Effector memory CD8-positive, alpha-beta T cell (primary cell): ENCODE data around the gene MEN1.

Source experiments
- ATAC-seq: fragments of 150-1000 bp; cut with Tn5 transposase; replicated peaks from 2 replicates; pipeline ENCODE4 v1.10.0; 2021; ENCODE audit warnings: mild to moderate bottlenecking, moderate library complexity
- DNase-seq, 3 experiments: peaks; one replicate each; pipeline ENCODE4 v3.0.0; 2021
- H3K27ac Mint-ChIP-seq, 2 donors: one replicate each; pipeline ENCODE4 v1.8.0; 2022; ENCODE audit warnings: mild to moderate bottlenecking in 2 of 2, mixed read lengths in 2 of 2, moderate library complexity in 2 of 2
- H3K27me3 Mint-ChIP-seq, 2 donors: one replicate each; pipeline ENCODE4 v1.8.0; 2022; ENCODE audit warnings: mixed read lengths in 2 of 2
- H3K36me3 Mint-ChIP-seq: one replicate; pipeline ENCODE4 v1.8.0; 2022; ENCODE audit warnings: mild to moderate bottlenecking, moderate library complexity, mixed read lengths; ENCODE audit not compliant: insufficient read depth
- H3K4me1 Mint-ChIP-seq, 2 donors: one replicate each; pipeline ENCODE4 v1.8.0; 2022; ENCODE audit warnings: low read depth in 2 of 2, mixed read lengths in 2 of 2
- H3K4me3 Mint-ChIP-seq, 2 donors: one replicate each; pipeline ENCODE4 v1.8.0; 2022; ENCODE audit warnings: mild to moderate bottlenecking in 2 of 2, mixed read lengths in 2 of 2, moderate library complexity in 2 of 2
- H3K9me3 Mint-ChIP-seq, 2 donors: one replicate each; pipeline ENCODE4 v1.8.0; 2022; ENCODE audit warnings: mixed read lengths in 2 of 2

The MEN1 gene

GRCh38 chr11:64788321-64789215 is 21.8 kb downstream of the MEN1 start:
- Mint-ChIP-seq H3K27ac (no peak overlapping the region), H3K4me3 (no peak overlapping the region), H3K27me3 (no peaks in the 10 kb centered on the region), H3K9me3 (no peaks in the 10 kb centered on the region), H3K4me1 (peaks cover 0 to 6% of the 10 kb centered on the region in 2 donors), H3K36me3 (peaks cover 23% of the 10 kb centered on the region)
- no peak for DNase-seq
- ATAC-seq: no peak

- Mint-ChIP-seq H3K27me3 (no peaks in the 10 kb centered on the region), H3K9me3 (no peaks in the 10 kb centered on the region), H3K27ac (no peak overlapping the region), H3K4me3 (no peak overlapping the region), H3K36me3 (peaks cover 28% of the 10 kb centered on the region), H3K4me1 (peaks cover 0 to 6% of the 10 kb centered on the region in 2 donors)
- DNase-seq: peak; percentile 46 to 50 (median 47)
- ATAC-seq: peak; percentile 84
These were observed 22.6 kb downstream of the MEN1 start for GRCh38 chr11:64787526-64788320.

DNA sequence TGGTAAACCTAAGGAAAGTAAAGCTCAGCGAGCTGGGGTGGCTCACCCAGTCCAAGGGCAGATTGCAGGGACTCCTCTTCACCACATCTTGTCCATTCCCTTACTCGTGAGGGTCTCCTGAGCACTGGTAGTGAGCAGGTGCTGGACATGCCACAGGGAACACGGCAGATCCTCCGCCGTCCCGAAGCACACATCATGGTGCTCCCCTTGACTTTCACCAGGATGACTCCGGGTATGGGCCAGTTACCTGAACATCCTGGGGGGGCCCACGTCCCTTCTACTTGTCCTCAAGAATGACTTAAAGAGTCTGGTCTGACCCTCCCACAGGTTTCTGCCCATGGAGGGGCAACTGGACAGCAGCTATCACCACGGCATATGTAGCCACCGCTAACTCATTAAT is 24.0 kb downstream of the MEN1 start:
- Mint-ChIP-seq H3K9me3 (no peaks in the 10 kb centered on the region), H3K27me3 (no peaks in the 10 kb centered on the region), H3K4me3 (no peak overlapping the region), H3K36me3 (peaks cover 21% of the 10 kb centered on the region), H3K4me1 (peaks cover 0 to 6% of the 10 kb centered on the region in 2 donors), H3K27ac (peak overlapping the region in 1 of 2 donors; percentile 57)
- ATAC-seq (no peak), DNase-seq (no peak)

DNA sequence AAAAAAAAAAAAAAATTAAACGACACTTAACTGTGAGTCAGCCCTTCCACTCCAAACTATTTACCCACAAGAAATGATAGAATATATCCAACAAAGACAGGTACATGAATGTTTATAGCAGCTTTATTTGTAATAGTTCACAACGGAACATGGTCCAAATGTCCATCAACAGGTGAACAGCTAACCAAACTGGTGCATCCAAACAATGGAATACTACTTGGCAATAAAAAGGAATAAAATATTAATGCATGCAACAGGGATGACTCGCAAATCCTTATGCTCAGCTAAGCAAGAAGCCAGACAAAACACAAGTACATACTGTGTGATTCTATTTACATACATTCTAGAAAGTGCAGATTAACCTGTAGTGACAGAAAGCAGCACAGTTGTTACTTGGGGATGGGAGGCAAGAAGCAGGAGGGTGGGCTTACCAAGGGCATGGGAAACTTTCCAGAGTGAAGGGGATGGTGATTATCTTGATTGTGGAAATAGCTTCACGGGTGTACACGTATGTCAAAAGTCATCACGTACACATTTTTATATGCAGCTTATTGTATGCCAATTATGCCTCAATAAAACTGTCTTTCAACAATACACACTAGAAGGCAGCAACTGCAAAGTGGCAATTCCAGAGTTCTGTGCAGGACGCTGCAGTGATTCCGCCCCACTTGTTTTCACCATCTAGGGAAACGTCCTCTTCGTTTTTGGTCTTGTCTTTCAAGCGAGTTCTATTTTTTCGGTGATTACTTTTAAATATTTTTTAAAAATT is 25.4 kb downstream of the MEN1 start:
- no peak overlapping the region for H3K4me3 Mint-ChIP-seq
- ATAC-seq (no peak), DNase-seq (no peak)
- H3K9me3 Mint-ChIP-seq: no peaks in the 10 kb centered on the region
- peaks cover 3 to 7% of the 10 kb centered on the region in 2 donors for H3K4me1 Mint-ChIP-seq
- no peaks in the 10 kb centered on the region for H3K27me3 Mint-ChIP-seq
- H3K36me3 Mint-ChIP-seq: peaks cover 16% of the 10 kb centered on the region
- no peak overlapping the region for H3K27ac Mint-ChIP-seq

GRCh38 chr11:64778473-64779298 is 31.7 kb downstream of the MEN1 start, which contains the start of gene SF1:
Gene SF1, minus strand, starts transcription at chr11:64778542. Its CDS starts 150 bp downstream, at chr11:64778392.
- no peaks in the 10 kb centered on the region for H3K9me3 Mint-ChIP-seq
- peaks cover 29 to 51% of the 10 kb centered on the region in 2 donors for H3K4me1 Mint-ChIP-seq
- peak within 1 kb of the TSS; percentile 98 to 100 for H3K27ac Mint-ChIP-seq
- no peaks in the 10 kb centered on the region for H3K27me3 Mint-ChIP-seq
- DNase-seq (peak; percentile 98 to 99 (median 99)), ATAC-seq (peak; percentile 80)
- peaks cover 66% of the 10 kb centered on the region for H3K36me3 Mint-ChIP-seq
- peak within 1 kb of the TSS; percentile 91 to 94 for H3K4me3 Mint-ChIP-seq

- Mint-ChIP-seq H3K27me3 (no peaks in the 10 kb centered on the region), H3K4me3 (peak overlapping the region; percentile 90 to 94), H3K36me3 (peaks cover 66% of the 10 kb centered on the region), H3K4me1 (peaks cover 32 to 56% of the 10 kb centered on the region in 2 donors), H3K27ac (peak overlapping the region; percentile 98 to 100), H3K9me3 (no peaks in the 10 kb centered on the region)
- DNase-seq: no peak
- ATAC-seq: peak; percentile 4
These were observed 32.2 kb downstream of the MEN1 start for GRCh38 chr11:64778223-64778472.

DNA sequence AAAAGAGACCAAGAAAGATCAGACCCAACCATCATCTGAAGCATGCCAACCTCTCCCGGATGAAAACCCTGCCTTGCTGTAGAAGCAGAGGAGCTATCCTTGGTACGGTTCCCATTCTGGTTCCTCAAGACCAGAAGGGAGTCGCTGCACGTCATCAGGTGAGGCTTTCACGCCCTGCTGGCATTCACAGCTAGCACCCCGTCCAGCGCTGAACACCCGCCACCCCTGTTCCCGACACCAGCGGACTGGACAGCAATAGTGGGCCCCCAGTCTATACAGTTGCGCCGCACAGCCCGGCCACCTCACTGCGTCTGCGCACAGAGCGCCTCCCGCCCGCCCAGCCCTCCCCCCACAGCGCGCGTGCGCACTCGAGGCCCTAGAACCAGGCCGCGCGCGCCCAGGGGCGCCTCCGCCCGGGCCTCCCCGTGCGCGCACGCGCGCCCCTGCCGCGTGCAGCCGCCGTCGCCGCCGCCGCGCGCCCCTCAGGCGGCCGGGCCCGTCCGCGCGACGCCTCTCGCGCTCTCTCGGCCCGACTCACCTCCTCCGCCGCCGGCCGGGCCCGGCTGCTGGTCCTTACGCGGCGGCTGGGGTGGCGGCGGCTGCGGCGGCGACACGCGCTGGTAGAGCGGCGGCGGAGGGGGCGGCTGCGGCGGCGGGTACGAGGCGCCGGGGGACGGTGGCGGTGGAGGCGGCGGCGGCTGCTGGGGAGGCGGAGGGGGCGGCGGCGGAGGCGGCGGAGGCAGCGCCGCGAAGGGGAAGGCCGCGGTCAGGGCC is 32.7 kb downstream of the MEN1 start:
- Mint-ChIP-seq H3K4me1 (peaks cover 34 to 59% of the 10 kb centered on the region in 2 donors), H3K4me3 (peak overlapping the region; percentile 90 to 91), H3K27me3 (no peaks in the 10 kb centered on the region), H3K36me3 (peaks cover 70% of the 10 kb centered on the region), H3K9me3 (no peaks in the 10 kb centered on the region), H3K27ac (peak overlapping the region; percentile 90 to 100)
- ATAC-seq (peak; percentile 8), DNase-seq (peak; percentile 74 to 78 (median 74))

DNA sequence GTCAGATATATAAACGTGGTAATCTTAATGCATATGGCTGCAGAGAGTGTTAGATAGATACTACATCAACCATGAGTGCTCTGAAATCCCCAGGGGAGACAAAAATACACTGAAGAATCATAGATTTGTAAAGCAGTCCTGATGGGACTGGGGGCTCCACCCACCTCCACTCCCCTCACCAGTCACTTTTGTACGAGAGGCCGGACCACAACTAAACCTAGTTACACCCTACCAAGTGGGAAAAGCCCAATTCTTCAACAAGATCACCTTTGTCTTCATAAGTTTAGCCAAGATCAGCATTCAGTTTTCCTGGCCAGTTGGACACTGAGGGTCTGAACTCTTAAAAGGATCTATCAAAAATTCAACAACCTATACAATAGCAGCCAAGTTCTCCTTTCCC is 33.5 kb downstream of the MEN1 start:
- Mint-ChIP-seq H3K4me1 (peaks cover 39 to 67% of the 10 kb centered on the region in 2 donors), H3K27ac (peak overlapping the region; percentile 90 to 95), H3K27me3 (no peaks in the 10 kb centered on the region), H3K4me3 (peak overlapping the region; percentile 90 to 91), H3K9me3 (no peaks in the 10 kb centered on the region), H3K36me3 (peaks cover 78% of the 10 kb centered on the region)
- DNase-seq: no peak
- ATAC-seq: no peak

DNA sequence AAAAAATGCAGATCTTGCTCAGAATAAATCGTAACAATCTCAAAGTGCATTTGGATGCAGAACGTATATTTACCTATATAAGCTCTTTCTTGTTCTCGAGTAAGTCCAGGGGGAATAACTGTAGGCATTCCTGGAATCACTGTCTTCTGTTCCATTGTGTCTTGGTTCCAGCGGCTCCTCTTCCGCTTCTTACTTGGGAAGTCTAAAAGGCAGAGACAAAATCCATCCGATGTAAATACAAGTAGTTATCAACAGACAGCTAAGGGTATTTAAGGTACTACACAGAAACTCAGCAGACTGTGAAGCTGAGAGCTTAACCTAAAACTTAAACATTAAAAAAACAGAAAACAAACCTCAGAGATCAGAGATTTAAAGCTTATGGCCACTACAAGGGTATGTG is 33.9 kb downstream of the MEN1 start:
- Mint-ChIP-seq H3K36me3 (peaks cover 82% of the 10 kb centered on the region), H3K9me3 (no peaks in the 10 kb centered on the region), H3K27me3 (no peaks in the 10 kb centered on the region), H3K27ac (peak overlapping the region; percentile 90 to 95), H3K4me1 (peaks cover 40 to 71% of the 10 kb centered on the region in 2 donors), H3K4me3 (peak overlapping the region; percentile 90 to 91)
- ATAC-seq (no peak), DNase-seq (no peak)

GRCh38 chr11:64774144-64774543 is 36.2 kb downstream of the MEN1 start:
- H3K27me3 Mint-ChIP-seq: no peaks in the 10 kb centered on the region
- H3K4me3 Mint-ChIP-seq: peak overlapping the region; percentile 20 to 23
- DNase-seq: no peak
- peaks cover 48 to 68% of the 10 kb centered on the region in 2 donors for H3K4me1 Mint-ChIP-seq
- no peaks in the 10 kb centered on the region for H3K9me3 Mint-ChIP-seq
- peaks cover 96% of the 10 kb centered on the region for H3K36me3 Mint-ChIP-seq
- ATAC-seq: no peak
- no peak overlapping the region for H3K27ac Mint-ChIP-seq

- peak overlapping the region; percentile 19 to 82 for H3K27ac Mint-ChIP-seq
- H3K9me3 Mint-ChIP-seq: no peaks in the 10 kb centered on the region
- peaks cover 100% of the 10 kb centered on the region for H3K36me3 Mint-ChIP-seq
- peaks cover 58 to 73% of the 10 kb centered on the region in 2 donors for H3K4me1 Mint-ChIP-seq
- peak overlapping the region; percentile 19 to 36 for H3K4me3 Mint-ChIP-seq
- H3K27me3 Mint-ChIP-seq: no peaks in the 10 kb centered on the region
- DNase-seq: no peak
- no peak for ATAC-seq
These were observed 37.9 kb downstream of the MEN1 start for GRCh38 chr11:64772303-64773018.
